HG02759 (cell line): ENCODE results near the gene IL1RL2.

Experiments
- ATAC-seq: cut with Tn5 transposase; IDR thresholded peaks from one replicate; pipeline ENCODE4 v1.9.1; 2021; ENCODE audit warnings: mild to moderate bottlenecking, moderate library complexity; ENCODE audit not compliant: unreplicated experiment

IL1RL2 gene

GRCh38 chr2:102193074-102193473 lies 6.3 kb downstream of the IL1RL2 start:
- ATAC-seq: no peak

DNA sequence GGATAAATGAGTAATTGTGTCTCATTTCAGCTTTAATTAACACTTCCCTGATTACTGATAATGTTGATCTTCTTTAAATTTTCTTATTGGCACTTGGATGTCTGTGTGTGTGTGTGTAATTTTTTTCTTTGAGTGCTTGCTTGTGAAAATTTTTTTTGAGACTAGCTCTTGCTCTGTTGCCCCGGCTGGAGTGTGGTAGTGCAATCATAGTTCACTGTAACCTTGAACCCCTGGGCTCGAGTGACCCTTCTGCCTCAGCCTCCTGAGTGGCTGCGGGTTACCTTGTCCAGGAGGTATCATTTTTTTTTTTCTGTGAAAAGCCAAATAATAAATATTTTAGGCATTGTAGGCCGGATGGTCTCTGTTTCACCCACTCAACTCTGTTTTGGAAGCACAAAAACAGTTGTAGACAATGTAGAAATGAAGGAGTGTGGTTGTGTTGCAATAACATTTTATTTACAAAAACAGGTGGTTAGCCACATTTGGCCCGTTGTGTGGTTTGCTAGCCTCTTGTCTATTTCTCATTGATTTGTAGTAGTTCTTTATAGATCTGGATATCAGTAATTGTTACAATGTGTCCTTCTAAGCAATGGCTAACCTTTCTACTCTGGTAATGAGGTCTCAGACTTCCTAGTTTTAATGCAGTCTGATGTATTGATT lies 7.9 kb downstream of the IL1RL2 start:
- no peak for ATAC-seq

DNA sequence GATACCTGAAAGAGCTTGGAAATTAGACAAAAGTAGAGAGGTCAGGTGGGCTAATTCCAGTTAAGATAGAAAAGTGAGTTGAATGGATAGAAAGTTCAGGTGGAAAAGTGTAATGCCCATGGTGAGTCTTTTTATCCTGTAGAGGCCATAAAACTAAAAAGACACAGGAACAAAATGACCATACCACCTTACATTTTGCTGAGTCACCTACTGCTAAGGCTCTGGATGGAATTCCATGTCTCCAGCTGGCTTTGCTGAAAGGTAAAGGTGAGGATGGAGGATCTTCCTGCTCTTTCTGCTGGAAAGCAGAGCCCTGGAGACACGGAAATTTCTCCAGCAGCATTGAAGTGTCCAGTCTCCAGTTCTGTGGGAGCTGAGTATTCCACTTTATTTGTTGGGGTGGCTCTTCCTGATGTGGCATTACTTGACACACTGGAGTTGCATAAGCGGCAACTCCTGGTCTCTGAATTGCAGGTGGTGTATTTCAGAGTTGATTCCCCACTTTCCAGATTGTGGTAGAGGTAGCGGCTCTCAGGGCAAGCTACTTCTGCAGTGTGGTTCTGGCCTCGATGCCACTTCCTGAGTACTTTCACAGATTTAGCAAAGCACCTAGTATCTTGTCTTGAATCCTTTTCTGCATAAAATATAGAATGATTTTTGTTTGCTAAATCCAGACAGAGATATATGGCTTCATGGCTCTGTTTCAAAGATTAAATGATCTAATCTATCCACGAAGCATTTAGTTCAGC lies 10.7 kb downstream of the IL1RL2 start:
- ATAC-seq: no peak

GRCh38 chr2:102200539-102200938 lies 13.7 kb downstream of the IL1RL2 start:
- ATAC-seq: no peak

GRCh38 chr2:102204638-102205037 lies 17.8 kb downstream of the IL1RL2 start:
- no peak for ATAC-seq

GRCh38 chr2:102206666-102207341 lies 20.0 kb downstream of the IL1RL2 start:
- no peak for ATAC-seq

DNA sequence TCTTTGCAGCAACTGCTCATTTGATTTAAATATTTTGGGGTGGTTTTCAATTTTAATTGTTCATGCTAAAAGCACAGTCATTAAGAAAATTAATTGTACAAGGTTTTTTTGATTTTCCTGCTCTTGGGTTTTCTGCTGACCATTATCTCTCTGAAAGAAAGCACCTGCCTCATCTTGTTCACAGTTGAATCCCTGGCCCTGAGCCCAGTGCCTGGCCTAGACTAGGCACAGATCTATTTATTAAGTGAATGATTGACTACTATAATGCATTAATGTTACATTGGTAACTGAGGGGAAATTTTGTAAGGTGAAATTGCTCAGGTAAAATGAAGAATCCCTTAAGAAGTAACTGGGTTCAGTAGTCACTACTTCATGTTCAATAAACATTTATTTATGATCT lies 22.0 kb downstream of the IL1RL2 start:
- no peak for ATAC-seq

GRCh38 chr2:102209474-102209873 lies 22.7 kb downstream of the IL1RL2 start:
- ATAC-seq: no peak

DNA sequence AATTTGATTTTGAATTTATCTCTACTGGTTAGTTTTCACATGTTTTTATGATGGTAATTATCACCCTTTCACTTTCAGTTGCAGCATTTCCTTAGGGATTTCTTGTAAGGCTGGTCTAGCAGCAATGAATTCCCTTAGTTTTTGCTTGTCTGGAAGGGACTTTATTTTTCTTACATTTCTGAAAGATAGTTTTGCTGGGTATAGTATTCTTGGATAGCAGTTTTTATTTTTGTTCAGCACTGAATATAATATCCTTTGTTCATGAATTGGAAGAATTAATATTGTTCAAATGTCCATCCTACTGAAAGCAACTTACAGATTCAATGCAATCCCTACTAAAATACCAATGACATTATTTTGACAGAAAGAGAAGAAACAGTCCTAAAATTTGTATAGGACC lies 30.2 kb downstream of the IL1RL2 start:
- ATAC-seq: no peak

- ATAC-seq: no peak
Measured at GRCh38 chr2:102224824-102225739, 38.3 kb downstream of the IL1RL2 start.

DNA sequence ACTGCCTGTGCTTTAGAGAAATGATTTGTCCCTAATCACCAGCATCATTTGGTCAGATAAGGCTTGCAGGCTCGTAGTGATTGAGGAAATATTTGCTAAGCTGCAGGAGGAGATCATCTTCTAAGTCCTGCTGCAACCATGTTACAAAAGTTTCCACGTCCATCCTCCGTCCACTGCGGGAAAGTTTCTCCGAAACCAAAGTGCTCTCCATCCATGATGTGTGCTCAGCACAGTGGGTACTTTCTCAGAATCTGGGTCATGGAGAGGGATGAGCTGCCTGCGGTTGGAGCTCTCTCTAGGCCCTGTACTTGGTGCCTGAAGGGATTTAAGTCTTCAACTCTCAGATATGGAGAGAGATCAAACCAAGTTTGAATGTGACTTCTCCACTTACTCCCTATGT lies 39.3 kb downstream of the IL1RL2 start:
- no peak for ATAC-seq

DNA sequence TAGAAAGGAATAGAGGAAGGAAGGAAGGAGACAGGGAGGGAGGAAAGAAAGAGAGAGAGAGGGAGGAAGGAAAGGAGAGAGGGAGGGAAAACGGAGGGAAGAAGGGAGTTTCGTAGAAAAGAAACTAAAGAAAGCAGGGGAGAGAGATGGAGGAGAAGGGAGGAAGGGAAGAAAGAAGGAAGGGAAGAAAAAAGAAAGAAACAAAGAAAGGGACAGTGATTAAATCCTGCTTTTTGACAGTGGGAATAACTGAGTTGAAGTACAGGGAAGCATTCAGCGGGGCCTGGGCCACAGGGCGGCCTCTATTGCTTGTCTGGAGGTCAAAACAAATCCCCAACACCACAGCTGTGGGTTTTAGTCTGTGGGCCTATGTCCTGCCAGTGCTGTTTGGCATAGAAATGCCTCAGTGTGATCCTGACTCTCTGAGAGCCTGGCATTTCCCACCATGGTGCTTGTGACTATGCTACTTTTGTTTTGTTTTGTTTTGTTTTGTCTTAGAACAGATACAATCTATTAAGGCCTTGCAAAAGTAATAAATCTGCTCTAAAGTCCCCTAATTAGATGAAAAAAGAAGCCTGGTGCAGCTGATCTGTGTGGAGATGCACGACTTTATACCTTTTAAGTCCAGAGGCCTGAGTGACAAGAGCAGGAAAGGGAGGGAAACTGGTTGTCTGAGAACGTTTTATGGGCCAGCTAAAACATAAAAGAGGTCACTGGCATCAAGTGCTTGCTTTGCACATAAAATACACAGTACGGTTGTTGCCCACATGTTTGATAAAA lies 40.0 kb downstream of the IL1RL2 start:
- no peak for ATAC-seq

GRCh38 chr2:102229141-102229769 lies 42.4 kb downstream of the IL1RL2 start:
- ATAC-seq: no peak

DNA sequence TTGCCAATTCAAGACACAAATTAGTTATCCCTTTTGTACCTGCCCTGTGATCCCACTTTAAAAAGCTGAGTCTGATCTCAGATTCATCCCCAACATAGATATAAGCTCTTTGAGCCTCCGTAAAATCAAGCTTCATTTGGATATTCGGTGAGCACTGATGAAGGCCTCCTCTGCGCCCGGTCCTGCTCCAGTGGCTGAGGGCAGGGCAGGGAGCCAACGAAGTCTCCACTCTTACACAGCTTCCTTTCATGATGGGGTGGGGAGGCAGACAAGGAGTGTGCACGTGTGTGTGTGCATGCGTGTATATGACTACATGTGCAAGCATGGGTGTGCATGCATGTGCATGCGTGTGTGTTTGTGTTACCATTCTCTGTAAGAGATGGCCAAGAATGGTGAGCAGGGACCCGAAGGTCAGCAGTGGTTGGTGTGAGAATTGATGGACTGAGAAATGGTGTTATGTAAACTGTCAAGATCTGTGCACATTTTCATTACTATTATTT lies 43.6 kb downstream of the IL1RL2 start:
- ATAC-seq: no peak

- no peak for ATAC-seq
Measured at GRCh38 chr2:102233132-102233884, 46.5 kb downstream of the IL1RL2 start.

DNA sequence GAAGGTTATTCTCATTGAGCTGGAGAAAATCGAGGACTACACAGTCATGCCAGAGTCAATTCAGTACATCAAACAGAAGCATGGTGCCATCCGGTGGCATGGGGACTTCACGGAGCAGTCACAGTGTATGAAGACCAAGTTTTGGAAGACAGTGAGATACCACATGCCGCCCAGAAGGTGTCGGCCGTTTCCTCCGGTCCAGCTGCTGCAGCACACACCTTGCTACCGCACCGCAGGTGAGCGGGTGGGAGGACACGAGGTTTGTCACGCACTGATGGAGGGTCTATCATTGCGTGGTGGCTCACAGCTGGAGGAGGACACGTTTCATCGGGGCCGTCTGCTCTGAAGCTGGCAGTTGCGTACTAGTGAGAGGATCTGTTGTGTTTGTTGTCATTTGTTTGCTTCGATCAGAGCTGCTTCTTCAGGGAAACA lies 48.2 kb downstream of the IL1RL2 start:
- ATAC-seq: no peak

DNA sequence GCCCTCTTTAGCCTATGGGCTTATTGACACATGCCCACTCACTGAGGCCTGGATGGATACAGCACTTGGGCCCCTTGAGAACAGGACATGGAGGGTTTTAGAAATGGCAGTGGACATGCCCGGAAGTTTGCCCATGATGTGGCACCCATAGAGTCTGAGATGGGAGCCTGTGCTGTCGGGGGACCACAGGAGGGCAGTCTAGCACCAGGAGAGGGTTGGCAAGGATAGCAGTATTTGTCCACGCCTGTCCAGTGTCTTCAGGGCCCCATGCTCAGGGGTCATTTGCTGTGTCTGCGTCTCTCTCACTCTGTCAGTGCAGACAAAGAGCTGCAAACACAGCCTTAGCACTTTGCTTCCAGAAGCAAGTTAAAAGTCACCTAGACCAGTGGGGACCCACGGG lies 48.7 kb downstream of the IL1RL2 start:
- no peak for ATAC-seq

- ATAC-seq: no peak
Measured at GRCh38 chr2:102236132-102236531, 49.3 kb downstream of the IL1RL2 start.

- no peak for ATAC-seq
Measured at GRCh38 chr2:102237176-102237575, 50.4 kb downstream of the IL1RL2 start.
